BE2C (cell line): ENCODE data around the gene MAGI1.

ENCODE experiments used
- DNase-seq: peaks from one replicate; pipeline ENCODE4 v3.0.0-alpha.2; 2020
- H3K27me3 ChIP-seq: fragments of 250-450 bp; sonication (Bioruptor Pico); 2 replicates; pipeline ENCODE4 v1.5.1; 2020; ENCODE audit warnings: mild to moderate bottlenecking
- H3K36me3 ChIP-seq: fragments of 250-450 bp; sonication (Bioruptor Pico); 2 replicates; pipeline ENCODE4 v1.5.1; 2020; ENCODE audit warnings: mild to moderate bottlenecking
- H3K4me1 ChIP-seq: fragments of 250-450 bp; sonication (Bioruptor Pico); 2 replicates; pipeline ENCODE4 v1.5.1; 2020
- H3K4me3 ChIP-seq: 2 replicates; pipeline ENCODE4 v1.5.1; 2011; ENCODE audit warnings: low read depth, low read length
- H3K9me3 ChIP-seq: fragments of 250-450 bp; sonication (Bioruptor Pico); 2 replicates; pipeline ENCODE4 v1.5.1; 2020
- TF ChIP-seq, protein P1 (sequence below): IDR thresholded peaks from 2 replicates; pipeline ENCODE4 v1.5.1; 2012; ENCODE audit warnings: mild to moderate bottlenecking, low read depth, low read length

The MAGI1 gene

DNA sequence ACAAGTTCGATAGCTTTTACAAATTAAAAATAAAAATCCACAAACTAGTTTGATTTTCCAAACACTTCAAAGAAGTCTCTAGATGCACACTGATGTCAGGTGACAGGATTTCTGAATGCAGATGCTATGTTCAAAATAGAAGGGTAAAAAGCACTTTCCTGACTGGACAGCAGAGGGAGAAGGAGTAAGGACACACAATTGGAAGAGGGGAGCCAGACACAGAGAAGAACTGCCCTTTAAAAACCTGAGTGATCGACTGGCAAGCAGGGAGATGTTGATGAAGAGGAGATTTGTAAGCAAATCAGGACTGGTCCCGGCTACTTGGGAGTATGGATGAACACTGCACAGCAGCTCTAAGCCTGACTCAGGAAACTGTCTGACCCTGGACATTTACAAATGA is 612.8 kb downstream of the MAGI1 start:
- TF ChIP-seq, protein P1, sequence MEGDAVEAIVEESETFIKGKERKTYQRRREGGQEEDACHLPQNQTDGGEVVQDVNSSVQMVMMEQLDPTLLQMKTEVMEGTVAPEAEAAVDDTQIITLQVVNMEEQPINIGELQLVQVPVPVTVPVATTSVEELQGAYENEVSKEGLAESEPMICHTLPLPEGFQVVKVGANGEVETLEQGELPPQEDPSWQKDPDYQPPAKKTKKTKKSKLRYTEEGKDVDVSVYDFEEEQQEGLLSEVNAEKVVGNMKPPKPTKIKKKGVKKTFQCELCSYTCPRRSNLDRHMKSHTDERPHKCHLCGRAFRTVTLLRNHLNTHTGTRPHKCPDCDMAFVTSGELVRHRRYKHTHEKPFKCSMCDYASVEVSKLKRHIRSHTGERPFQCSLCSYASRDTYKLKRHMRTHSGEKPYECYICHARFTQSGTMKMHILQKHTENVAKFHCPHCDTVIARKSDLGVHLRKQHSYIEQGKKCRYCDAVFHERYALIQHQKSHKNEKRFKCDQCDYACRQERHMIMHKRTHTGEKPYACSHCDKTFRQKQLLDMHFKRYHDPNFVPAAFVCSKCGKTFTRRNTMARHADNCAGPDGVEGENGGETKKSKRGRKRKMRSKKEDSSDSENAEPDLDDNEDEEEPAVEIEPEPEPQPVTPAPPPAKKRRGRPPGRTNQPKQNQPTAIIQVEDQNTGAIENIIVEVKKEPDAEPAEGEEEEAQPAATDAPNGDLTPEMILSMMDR: peak; percentile 68
- Histone ChIP-seq H3K4me1 (no peaks in the 10 kb centered on the region), H3K27me3 (no peaks in the 10 kb centered on the region; the same call in 1 of the 2 replicates), H3K36me3 (peaks cover 6% of the 10 kb centered on the region), H3K9me3 (no peaks in the 10 kb centered on the region), H3K4me3 (no peak overlapping the region)
- DNase-seq: peak; percentile 12

DNA sequence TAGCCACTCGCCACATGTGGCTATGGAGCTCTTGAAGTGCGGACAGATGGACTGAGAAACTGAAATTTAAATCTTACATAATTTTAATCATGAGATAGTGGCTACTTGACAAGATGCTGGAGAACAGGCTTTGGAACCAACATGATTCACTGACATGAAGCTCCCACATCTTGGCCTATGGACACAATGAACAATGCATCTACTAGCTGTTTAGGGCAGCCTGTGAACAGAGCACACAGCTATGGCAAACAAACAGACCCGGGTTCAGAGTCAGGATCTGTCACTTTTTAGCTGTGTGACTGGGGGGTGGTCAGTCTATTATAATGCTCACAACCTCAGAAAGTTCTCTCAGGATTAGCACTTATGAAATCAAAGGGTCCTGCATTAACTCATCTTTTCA is 616.6 kb downstream of the MAGI1 start:
- no peak for DNase-seq
- H3K4me1 ChIP-seq: no peaks in the 10 kb centered on the region
- TF ChIP-seq, protein P1: no peak
- no peaks in the 10 kb centered on the region; the same call in 1 of the 2 replicates for H3K36me3 ChIP-seq
- no peak overlapping the region for H3K4me3 ChIP-seq
- H3K27me3 ChIP-seq: no peaks in the 10 kb centered on the region; the same call in 1 of the 2 replicates
- H3K9me3 ChIP-seq: no peaks in the 10 kb centered on the region

- no peaks in the 10 kb centered on the region for H3K9me3 ChIP-seq
- H3K4me3 ChIP-seq: no peak overlapping the region
- no peaks in the 10 kb centered on the region for H3K36me3 ChIP-seq
- H3K27me3 ChIP-seq: no peaks in the 10 kb centered on the region
- no peak for DNase-seq
- no peaks in the 10 kb centered on the region for H3K4me1 ChIP-seq
- TF ChIP-seq, protein P1: no peak
These were observed 619.5 kb downstream of the MAGI1 start for GRCh38 chr3:65419233-65419632.

- TF ChIP-seq, protein P1: no peak
- no peak overlapping the region for H3K4me3 ChIP-seq
- H3K9me3 ChIP-seq: no peaks in the 10 kb centered on the region
- no peaks in the 10 kb centered on the region for H3K27me3 ChIP-seq
- H3K4me1 ChIP-seq: no peaks in the 10 kb centered on the region; the same call in 1 of the 2 replicates
- no peak for DNase-seq
- H3K36me3 ChIP-seq: no peaks in the 10 kb centered on the region
These were observed 624.8 kb downstream of the MAGI1 start for GRCh38 chr3:65413891-65414290.

GRCh38 chr3:65412588-65412987 is 626.1 kb downstream of the MAGI1 start:
- no peaks in the 10 kb centered on the region for H3K27me3 ChIP-seq
- no peak overlapping the region for H3K4me3 ChIP-seq
- no peaks in the 10 kb centered on the region for H3K36me3 ChIP-seq
- no peaks in the 10 kb centered on the region for H3K9me3 ChIP-seq
- TF ChIP-seq, protein P1: peak; percentile 59
- no peaks in the 10 kb centered on the region; the same call in 1 of the 2 replicates for H3K4me1 ChIP-seq
- DNase-seq: peak; percentile 62

- TF ChIP-seq, protein P1: no peak
- Histone ChIP-seq H3K4me1 (no peaks in the 10 kb centered on the region; the same call in 1 of the 2 replicates), H3K9me3 (no peaks in the 10 kb centered on the region), H3K4me3 (no peak overlapping the region), H3K27me3 (no peaks in the 10 kb centered on the region), H3K36me3 (no peaks in the 10 kb centered on the region)
- no peak for DNase-seq
These were observed 627.4 kb downstream of the MAGI1 start for GRCh38 chr3:65411367-65411766.
